HFFc6 (cell line): ENCODE data around the gene ZBTB39. TPM values are rescaled to one million over a fixed set of nuclear protein-coding genes. Genes with fewer than 3 reads are reported as not detected.
"Not testable (repeated sequence)": the region's sequence is repeated elsewhere in the genome, so short reads cannot be mapped to it uniquely, and the experiment has no call there.

Experiments
- DNase-seq: peaks from one replicate; pipeline ENCODE4 v3.0.0-alpha.2; 2018
- H3K27ac Mint-ChIP-seq: 2 replicates; pipeline ENCODE4 v1.8.0; 2020; ENCODE audit warnings: mild to moderate bottlenecking, mixed read lengths
- H3K27me3 Mint-ChIP-seq: 2 replicates; pipeline ENCODE4 v1.8.0; 2021; ENCODE audit warnings: mild to moderate bottlenecking, moderate library complexity, mixed read lengths; ENCODE audit not compliant: insufficient read depth
- H3K36me3 Mint-ChIP-seq: 2 replicates; pipeline ENCODE4 v1.8.0; 2021; ENCODE audit warnings: low read depth, mixed read lengths
- H3K4me1 Mint-ChIP-seq: 2 replicates; pipeline ENCODE4 v1.8.0; 2020; ENCODE audit warnings: low read depth, mixed read lengths
- H3K4me3 Mint-ChIP-seq: 2 replicates; pipeline ENCODE4 v1.8.0; 2020; ENCODE audit warnings: mild to moderate bottlenecking, moderate library complexity, mixed read lengths
- H3K9me3 Mint-ChIP-seq: 2 replicates; pipeline ENCODE4 v1.8.0; 2020; ENCODE audit warnings: mild to moderate bottlenecking, mixed read lengths
- total RNA-seq, 6 experiments: library from RNA; stranded (reverse); fragmentation: NEBNext Ultra II Directional; extraction: Animal tissue kit (Norgen Biotek cat#: 25700); gene quantifications; 2 replicates in 1 of 6; 3 replicates in 5 of 6; pipeline ENCODE4 v1.2.3, GENCODE V29; 2021
- TF ChIP-seq, protein P1 (sequence below): fragments of 200-600 bp; sonication (generic); IDR thresholded peaks from 2 replicates; pipeline ENCODE4 v1.5.0; 2021; ENCODE audit warnings: antibody characterized with exemption, mild to moderate bottlenecking

ZBTB39 gene
- total RNA-seq, 6 experiments from 2014 or later, result 3.6 to 4.6 (median 3.9) TPM

DNA sequence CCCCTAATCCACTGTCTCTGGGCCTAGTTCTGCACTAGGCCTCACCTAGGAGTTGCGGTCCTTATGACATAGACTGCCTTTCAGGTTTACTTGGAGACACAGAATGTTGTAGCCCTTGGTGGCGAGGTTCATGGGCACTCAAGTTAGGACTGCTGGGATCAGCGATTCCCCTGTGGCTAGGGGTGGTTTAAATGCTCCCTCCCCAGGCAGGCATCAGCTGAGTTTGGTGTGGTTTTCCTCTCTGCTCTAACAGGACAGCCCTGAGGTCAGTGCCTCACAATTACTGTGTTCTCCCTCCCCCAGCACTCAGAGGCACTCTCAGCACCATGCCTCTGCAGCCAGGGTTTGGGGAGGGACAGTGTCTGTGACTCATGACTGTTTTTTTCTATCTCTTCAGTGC, 26.7 kb downstream of the ZBTB39 start:
- Mint-ChIP-seq H3K27me3 (peaks cover 17% of the 10 kb centered on the region), H3K4me1 (peaks cover 9% of the 10 kb centered on the region), H3K9me3 (no peaks in the 10 kb centered on the region), H3K36me3 (no peaks in the 10 kb centered on the region), H3K27ac (no peak overlapping the region), H3K4me3 (no peak overlapping the region)
- TF ChIP-seq, protein P1, sequence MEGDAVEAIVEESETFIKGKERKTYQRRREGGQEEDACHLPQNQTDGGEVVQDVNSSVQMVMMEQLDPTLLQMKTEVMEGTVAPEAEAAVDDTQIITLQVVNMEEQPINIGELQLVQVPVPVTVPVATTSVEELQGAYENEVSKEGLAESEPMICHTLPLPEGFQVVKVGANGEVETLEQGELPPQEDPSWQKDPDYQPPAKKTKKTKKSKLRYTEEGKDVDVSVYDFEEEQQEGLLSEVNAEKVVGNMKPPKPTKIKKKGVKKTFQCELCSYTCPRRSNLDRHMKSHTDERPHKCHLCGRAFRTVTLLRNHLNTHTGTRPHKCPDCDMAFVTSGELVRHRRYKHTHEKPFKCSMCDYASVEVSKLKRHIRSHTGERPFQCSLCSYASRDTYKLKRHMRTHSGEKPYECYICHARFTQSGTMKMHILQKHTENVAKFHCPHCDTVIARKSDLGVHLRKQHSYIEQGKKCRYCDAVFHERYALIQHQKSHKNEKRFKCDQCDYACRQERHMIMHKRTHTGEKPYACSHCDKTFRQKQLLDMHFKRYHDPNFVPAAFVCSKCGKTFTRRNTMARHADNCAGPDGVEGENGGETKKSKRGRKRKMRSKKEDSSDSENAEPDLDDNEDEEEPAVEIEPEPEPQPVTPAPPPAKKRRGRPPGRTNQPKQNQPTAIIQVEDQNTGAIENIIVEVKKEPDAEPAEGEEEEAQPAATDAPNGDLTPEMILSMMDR, result no peak
- peak; percentile 22 for DNase-seq

DNA sequence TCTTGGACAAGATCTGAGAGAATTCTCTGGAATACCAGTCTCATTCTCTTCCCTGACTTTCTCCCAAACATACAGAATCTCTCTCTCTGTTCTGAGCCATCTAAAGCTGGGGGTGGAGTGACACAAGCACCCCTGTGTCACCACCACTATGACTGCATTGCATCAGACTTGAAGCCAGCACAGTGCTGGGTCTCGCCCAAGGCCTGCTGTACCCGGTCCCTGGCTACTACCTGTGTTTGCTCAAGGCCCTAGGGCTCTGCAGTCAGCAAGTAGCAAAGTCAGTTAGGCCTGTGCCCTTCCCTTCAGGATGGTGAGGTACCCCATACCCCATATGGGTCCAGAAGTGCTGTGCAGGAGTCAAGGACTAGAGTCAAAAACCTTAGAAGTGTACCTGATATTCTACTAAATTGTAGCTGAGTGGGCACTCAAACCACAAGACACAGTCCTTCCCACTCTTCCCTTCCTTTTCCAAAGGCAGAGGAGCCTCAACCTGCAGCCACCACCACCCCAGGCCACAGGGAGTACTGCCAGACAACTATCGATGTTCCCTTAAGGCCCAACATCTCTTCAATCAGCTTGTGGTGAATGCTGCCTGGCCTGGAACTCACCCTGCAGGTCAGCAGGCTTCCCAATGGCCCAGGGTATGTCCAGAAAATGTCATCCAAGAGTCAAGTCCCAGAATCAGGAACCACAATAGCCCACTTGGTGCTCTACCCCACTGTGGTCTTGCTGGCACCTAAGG, 27.8 kb downstream of the ZBTB39 start:
- no peaks in the 10 kb centered on the region for H3K36me3 Mint-ChIP-seq
- H3K4me1 Mint-ChIP-seq, result peaks cover 9% of the 10 kb centered on the region
- H3K4me3 Mint-ChIP-seq, result no peak overlapping the region
- TF ChIP-seq, protein P1, result no peak
- no peak for DNase-seq
- peaks cover 14% of the 10 kb centered on the region for H3K27me3 Mint-ChIP-seq
- H3K27ac Mint-ChIP-seq, result no peak overlapping the region
- no peaks in the 10 kb centered on the region for H3K9me3 Mint-ChIP-seq

DNA sequence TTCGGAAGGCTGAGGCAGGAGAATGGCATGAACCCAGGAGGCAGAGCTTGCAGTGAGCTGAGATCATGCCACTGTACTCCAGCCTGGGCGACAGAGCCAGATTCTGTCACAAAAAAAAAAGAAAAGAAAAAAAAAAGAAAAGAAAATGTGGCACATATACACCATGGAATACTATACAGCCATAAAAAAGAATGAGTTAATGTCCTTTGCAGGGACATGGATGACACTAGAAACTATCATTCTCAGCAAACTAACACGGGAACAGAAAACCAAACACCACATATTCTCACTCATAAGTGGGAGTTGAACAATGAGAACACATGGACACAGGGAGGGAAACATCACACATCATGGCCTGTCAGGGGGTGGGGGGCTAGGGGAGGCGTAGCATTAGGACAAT, 29.0 kb downstream of the ZBTB39 start:
- not testable (repeated sequence) for H3K4me3 Mint-ChIP-seq, H3K36me3 Mint-ChIP-seq, H3K27ac Mint-ChIP-seq, H3K4me1 Mint-ChIP-seq, H3K9me3 Mint-ChIP-seq, DNase-seq
- H3K27me3 Mint-ChIP-seq, result peaks cover 14% of the 10 kb centered on the region

DNA sequence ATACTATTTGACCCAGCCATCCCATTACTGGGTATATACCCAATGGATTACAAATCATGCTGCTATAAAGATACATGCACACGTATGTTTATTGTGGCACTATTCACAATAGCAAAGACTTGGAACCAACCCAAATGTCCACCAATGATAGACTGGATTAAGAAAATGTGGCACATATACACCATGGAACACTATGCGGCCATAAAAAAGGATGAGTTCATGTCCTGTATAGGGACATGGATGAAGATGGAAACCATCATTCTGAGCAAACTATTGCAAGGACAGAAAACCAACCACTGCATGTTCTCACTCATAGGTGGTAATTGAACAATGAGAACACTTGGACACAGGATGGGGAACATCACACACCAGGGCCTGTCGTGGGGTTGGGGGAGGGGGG, 32.1 kb downstream of the ZBTB39 start:
- H3K27ac Mint-ChIP-seq, DNase-seq, H3K36me3 Mint-ChIP-seq, H3K4me3 Mint-ChIP-seq, H3K4me1 Mint-ChIP-seq, H3K9me3 Mint-ChIP-seq: not testable (repeated sequence)
- peaks cover 15% of the 10 kb centered on the region; the same call in 1 of the 2 replicates for H3K27me3 Mint-ChIP-seq

DNA sequence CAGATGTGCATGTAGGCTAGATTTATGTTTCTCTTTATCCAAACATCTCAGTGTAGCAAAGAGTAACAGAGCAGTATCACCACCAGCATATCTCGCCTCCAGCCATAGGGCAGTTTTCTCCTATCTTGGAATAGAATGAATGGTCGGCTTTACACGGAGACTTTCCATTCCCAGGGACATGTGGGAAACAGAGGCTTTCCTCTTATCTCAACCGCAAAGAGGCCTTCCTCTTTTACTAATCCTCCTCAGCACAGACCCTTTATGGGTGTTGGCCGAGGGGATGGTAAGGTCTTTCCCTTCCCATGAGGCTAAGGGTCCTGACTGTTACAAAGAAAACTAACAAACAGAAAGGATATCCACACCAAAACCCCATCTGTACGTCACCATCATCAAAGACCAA, 37.4 kb downstream of the ZBTB39 start:
- H3K4me3 Mint-ChIP-seq, H3K36me3 Mint-ChIP-seq, DNase-seq, H3K4me1 Mint-ChIP-seq, H3K27ac Mint-ChIP-seq, H3K9me3 Mint-ChIP-seq: not testable (repeated sequence)
- peaks cover 17% of the 10 kb centered on the region for H3K27me3 Mint-ChIP-seq

DNA sequence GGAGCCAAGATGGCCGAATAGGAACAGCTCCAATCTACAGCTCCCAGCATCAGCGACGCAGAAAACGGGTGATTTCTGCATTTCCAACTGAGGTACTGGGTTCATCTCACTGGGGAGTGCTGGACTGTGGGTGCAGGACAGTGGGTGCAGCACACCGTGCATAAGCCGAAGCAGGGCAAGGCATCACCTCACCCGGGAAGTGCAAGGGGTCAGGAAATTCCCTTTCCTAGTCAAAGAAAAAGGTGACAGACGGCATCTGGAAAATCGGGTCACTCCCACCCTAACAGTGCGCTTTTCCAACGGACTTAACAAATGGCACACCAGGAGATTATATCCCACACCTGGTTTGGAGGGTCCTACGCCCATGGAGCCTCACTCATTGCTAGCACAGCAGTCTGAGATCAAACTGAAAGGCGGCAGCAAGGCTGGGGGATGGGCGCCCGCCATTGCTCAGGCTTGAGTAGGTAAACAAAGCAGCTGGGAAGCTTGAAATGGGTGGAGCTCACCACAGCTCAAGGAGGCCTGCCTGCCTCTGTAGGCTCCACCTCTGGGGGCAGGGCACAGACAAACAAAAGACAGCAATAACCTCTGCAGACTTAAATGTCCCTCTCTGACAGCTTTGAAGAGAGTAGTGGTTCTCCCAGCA, 40.2 kb downstream of the ZBTB39 start:
- H3K4me1 Mint-ChIP-seq, H3K36me3 Mint-ChIP-seq, H3K9me3 Mint-ChIP-seq, H3K27ac Mint-ChIP-seq, DNase-seq, H3K4me3 Mint-ChIP-seq: not testable (repeated sequence)
- H3K27me3 Mint-ChIP-seq, result peaks cover 17% of the 10 kb centered on the region

DNA sequence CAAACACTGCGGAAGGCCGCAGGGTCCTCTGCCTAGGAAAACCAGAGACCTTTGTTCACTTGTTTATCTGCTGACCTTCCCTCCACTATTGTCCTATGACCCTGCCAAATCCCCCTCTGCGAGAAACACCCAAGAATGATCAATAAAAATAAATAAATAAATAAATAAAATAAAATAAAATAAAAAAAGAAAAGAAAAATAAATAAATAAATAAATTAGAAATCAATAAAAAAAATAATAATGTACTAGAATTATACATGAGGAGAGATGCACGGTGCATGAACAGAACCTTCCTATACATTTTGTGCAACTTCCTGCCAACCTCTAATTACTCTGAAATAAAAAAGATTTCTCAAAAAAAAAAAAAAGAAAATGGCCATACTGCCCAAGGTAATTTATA, 41.2 kb downstream of the ZBTB39 start:
- H3K36me3 Mint-ChIP-seq, H3K4me1 Mint-ChIP-seq, H3K27ac Mint-ChIP-seq, DNase-seq, H3K9me3 Mint-ChIP-seq, H3K4me3 Mint-ChIP-seq: not testable (repeated sequence)
- peaks cover 19% of the 10 kb centered on the region for H3K27me3 Mint-ChIP-seq

DNA sequence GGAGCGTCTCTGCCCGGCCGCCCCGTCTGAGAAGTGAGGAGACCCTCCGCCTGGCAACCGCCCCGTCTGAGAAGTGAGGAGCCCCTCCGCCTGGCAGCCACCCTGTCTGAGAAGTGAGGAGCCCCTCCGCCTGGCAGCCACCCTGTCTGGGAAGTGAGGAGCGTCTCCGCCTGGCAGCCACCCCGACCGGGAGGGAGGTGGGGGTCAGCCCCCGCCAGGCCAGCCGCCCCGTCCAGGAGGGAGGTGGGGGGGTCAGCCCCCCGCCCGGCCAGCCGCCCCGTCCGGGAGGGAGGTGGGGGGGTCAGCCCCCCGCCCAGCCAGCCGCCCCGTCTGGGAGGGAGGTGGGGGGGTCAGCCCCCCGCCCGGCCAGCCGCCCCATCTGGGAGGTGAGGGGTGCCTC, 42.8 kb downstream of the ZBTB39 start:
- not testable (repeated sequence) for H3K4me1 Mint-ChIP-seq, H3K4me3 Mint-ChIP-seq, H3K27ac Mint-ChIP-seq, DNase-seq, H3K36me3 Mint-ChIP-seq, H3K9me3 Mint-ChIP-seq
- peaks cover 23% of the 10 kb centered on the region for H3K27me3 Mint-ChIP-seq

DNA sequence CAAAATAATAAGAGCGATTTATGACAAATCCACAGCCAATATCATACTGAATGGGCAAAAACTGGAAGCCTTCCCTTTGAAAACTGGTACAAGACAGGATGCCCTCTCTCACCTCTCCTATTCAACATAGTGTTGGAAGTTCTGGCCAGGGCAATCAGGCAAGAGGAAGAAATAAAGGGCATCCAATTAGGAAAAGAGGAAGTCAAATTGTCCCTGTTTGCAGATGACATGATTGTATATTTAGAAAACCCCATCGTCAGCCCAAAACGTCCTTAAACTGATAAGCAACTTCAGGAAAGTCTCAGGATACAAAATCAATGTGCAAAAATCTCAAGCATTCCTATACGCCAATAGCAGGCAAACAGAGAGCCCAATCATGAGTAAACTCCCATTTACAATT, 44.1 kb downstream of the ZBTB39 start:
- H3K27ac Mint-ChIP-seq, H3K4me1 Mint-ChIP-seq, DNase-seq, H3K4me3 Mint-ChIP-seq, H3K36me3 Mint-ChIP-seq, H3K9me3 Mint-ChIP-seq: not testable (repeated sequence)
- peaks cover 24% of the 10 kb centered on the region for H3K27me3 Mint-ChIP-seq
